AG04449 (cell line): ENCODE data around the gene UNC45A.
"Not testable (repeated sequence)": the region's sequence is repeated elsewhere in the genome, so short reads cannot be mapped to it uniquely, and the experiment has no call there.

Experiments
- CTCF ChIA-PET: fragments of 350-600 bp; formaldehyde crosslinking; extraction: SDS; loops from one replicate; lab custom pipeline; 2021; ENCODE audit warnings: antibody characterized with exemption; lab: Yijun Ruan, JAX
- POLR2A ChIA-PET: fragments of 400-600, 350-600 bp; formaldehyde crosslinking; extraction: SDS; loops from one replicate; lab custom pipeline; 2020; ENCODE audit warnings: antibody characterized with exemption, inconsistent platforms; lab: Yijun Ruan, JAX
- DNase-seq: peaks from one replicate; pipeline ENCODE4 v3.0.0-alpha.2; 2010; ENCODE audit warnings: low read depth, low spot score
- H3K4me3 ChIP-seq: 2 replicates; pipeline ENCODE4 v1.5.1; 2011; ENCODE audit warnings: low read depth, mild to moderate bottlenecking, control low read depth, low read length
- CTCF ChIP-seq: IDR thresholded peaks from one replicate; pipeline ENCODE4 v1.5.1; 2011; ENCODE audit warnings: mild to moderate bottlenecking, moderate library complexity, low read length, control low read depth, inconsistent platforms; ENCODE audit not compliant: insufficient read depth; ENCODE audit errors: missing control alignments

UNC45A gene

DNA sequence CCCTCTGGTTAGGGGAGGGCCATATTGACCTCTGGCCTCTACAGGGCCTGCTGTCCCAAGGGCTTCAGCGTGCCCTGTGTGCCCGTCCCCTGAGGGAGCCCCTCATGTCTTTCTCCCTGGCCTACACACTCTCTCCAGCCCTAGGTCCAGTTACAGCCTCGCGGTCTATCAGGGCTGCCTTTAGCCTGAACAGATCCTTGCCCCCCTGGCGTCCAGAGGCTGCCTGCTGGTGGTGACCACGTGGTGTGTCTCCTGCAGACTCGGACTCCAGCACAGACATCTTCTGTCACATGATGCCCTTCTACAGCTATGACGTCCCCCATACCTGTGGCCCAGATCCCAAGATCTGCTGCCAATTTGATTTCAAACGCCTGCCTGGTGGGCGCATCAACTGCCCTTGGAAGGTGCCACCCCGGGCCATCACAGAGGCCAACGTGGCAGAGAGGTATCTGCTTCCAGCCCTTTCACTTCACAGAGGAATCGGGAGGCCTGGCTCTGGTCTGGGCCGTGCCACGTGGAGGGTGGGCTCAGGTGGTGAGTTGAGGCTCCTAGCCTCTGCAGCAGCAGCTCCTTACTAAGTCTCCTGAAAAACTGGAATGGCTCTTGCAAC is 27.9 kb upstream of the UNC45A start:
- no peak for TF ChIP-seq CTCF
- ChIA-PET POLR2A (no interaction called here), CTCF (interaction anchor here (14.0 kb wide), 1 partner anchor 26 kb away, joined by 186 read pairs; the partner anchor contains the start of genes HDDC3 and UNC45A)
- DNase-seq = no peak
- H3K4me3 ChIP-seq = no peak overlapping the region

DNA sequence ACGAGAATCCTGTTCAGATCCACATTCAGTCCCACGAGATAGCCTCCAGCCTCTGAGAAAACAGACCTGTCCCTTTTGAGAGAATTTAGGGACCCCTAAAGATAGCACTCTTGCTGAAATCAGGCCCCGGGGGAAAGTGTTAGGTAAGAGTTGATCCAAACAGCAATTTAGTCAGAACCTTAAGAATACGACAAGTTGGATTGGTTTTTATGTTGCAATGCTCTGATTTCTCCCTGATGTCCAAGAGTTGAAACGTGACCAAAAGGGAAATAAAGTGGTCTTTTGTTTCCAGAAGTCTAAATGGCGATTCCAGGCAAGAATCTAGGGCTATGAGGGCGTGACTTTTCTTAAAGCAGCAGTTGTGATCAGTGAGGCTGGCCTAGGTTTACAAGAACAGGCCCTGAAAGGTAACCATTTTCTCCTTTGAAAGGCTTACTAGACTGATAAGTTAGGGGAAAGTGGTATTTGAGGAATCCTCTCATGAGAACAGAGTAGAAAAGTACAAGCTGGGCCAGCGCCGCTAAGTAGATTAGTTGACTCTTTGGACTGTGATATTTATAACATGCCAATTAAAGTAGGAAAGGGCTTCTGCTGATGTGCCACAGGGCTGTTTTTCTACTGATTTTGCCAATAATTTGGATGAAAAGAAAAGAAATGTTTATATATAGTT is 27.1 kb upstream of the UNC45A start:
- CTCF ChIA-PET = interaction anchor here (14.0 kb wide), 1 partner anchor 25 kb away, joined by 186 read pairs; the partner anchor contains the start of genes HDDC3 and UNC45A
- no peak overlapping the region for H3K4me3 ChIP-seq
- TF ChIP-seq CTCF = no peak
- POLR2A ChIA-PET = no interaction called here
- no peak for DNase-seq

DNA sequence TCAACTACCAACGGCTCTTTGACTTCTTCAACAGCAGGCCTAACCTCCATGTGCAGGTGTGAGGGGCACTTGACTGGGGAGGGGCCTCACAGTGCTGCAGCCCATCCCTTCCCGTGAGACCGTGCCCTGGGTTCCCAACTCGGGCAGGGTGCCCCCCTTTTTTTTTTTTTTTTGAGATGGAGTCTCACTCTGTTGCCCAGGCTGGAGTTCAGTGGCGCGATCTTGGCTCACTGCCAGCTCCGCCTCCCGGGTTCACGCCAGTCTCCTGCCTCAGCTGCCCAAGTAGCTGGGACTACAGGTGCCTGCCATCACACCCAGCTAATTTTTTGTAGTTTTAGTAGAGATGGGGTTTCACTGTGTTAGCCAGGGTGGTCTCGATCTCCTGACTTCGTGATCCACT is 25.6 kb upstream of the UNC45A start:
- CTCF ChIA-PET = interaction anchor here (14.0 kb wide), 1 partner anchor 24 kb away, joined by 186 read pairs; the partner anchor contains the start of genes HDDC3 and UNC45A
- DNase-seq, H3K4me3 ChIP-seq, POLR2A ChIA-PET: not testable (repeated sequence)

- H3K4me3 ChIP-seq = no peak overlapping the region
- TF ChIP-seq CTCF = no peak
- ChIA-PET CTCF (interaction anchor here (1.0 to 14.0 kb wide), 2 partner anchors 8 to 23 kb away, joined by 6 to 186 read pairs; partner anchors contain the start of genes HDDC3 and UNC45A), POLR2A (no interaction called here)
- no peak for DNase-seq
Measured at GRCh38 chr15:90909976-90910375, 25.1 kb upstream of the UNC45A start.

- ChIA-PET POLR2A (no interaction called here), CTCF (interaction anchor here (1.0 to 14.0 kb wide), 3 partner anchors 9 to 40 kb away, joined by 3 to 186 read pairs (median 6); partner anchors contain the start of genes HDDC3 and UNC45A)
- no peak for DNase-seq
- TF ChIP-seq CTCF = no peak
- no peak overlapping the region for H3K4me3 ChIP-seq
Measured at GRCh38 chr15:90910441-90911301, 24.4 kb upstream of the UNC45A start.

DNA sequence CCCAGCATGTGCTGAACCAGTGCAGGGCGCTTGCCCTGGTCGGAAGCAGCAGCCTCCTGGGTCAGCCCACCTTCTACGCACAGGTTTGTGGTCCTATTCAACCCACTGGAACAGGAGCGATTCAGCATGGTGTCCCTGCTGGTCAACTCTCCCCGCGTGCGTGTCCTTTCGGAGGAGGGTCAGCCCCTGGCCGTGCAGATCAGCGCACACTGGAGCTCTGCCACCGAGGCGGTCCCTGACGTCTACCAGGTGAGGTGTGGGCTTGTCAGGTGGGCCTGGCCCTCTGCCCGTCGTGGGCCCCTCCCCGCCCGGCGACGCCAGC is 23.8 kb upstream of the UNC45A start:
- no peak for TF ChIP-seq CTCF
- ChIA-PET CTCF (interaction anchor here (1.2 to 14.0 kb wide), 2 partner anchors 22 to 41 kb away, joined by 3 to 186 read pairs; partner anchors contain the start of genes HDDC3 and UNC45A), POLR2A (no interaction called here)
- no peak for DNase-seq
- no peak overlapping the region for H3K4me3 ChIP-seq
